ENCODE measurements around the gene THAP8. TPM values are rescaled to one million over a fixed set of nuclear protein-coding genes. Genes with fewer than 3 reads are reported as not detected.
A peak's percentile ranks its signal among the peaks of the same experiment; 100 is the strongest.

The THAP8 gene
- total RNA-seq, 1 experiment from 2014 or later, result 0.95 TPM

GRCh38 chr19:36060430-36060829 is 6.3 kb upstream of the THAP8 start:
- intact Hi-C loops (cut with micrococcal nuclease), result loop anchor here (2.0 kb wide), 1 partner anchor 52 kb away; no protein-coding TSS in a partner anchor
- POLR2A ChIA-PET (ENCODE audit: unreplicated experiment), result no interaction called here
- BruUV-seq (replicated peaks), result no TSS peak

GRCh38 chr19:36059180-36059910 is 5.3 kb upstream of the THAP8 start:
- H3K9ac ChIP-seq (ENCODE audit: low read length), result no peak overlapping the region
- H3K27ac ChIP-seq (ENCODE audit: low read length), result no peak overlapping the region
- CTCF ChIA-PET, result no interaction called here
- H3K36me3 ChIP-seq (ENCODE audit: low read depth, low read length), result peaks cover 7% of the 10 kb centered on the region; the same call in 1 of the 2 replicates
- DNase-seq (no peak), ATAC-seq (no peak)
- H4K20me1 ChIP-seq (ENCODE audit: low read length), result no peaks in the 10 kb centered on the region
- no peaks in the 10 kb centered on the region for H3K9me3 ChIP-seq (ENCODE audit: low read length)
- no peaks in the 10 kb centered on the region for H3K27me3 ChIP-seq (ENCODE audit: low read length)
- BruUV-seq (replicated peaks), result no TSS peak
- H3K4me2 ChIP-seq (ENCODE audit: low read length), result no peak overlapping the region
- no peak overlapping the region for H3K4me3 ChIP-seq (ENCODE audit: low read length)
- no peaks in the 10 kb centered on the region for H3F3A ChIP-seq (ENCODE audit: low read length, unreplicated experiment)
- no peak overlapping the region for H2AFZ ChIP-seq (ENCODE audit: low read length)
- H3K79me2 ChIP-seq (ENCODE audit: low read length), result peaks cover 33% of the 10 kb centered on the region
- intact Hi-C loops (cut with micrococcal nuclease), result loop anchor here (10.0 kb wide), 1 partner anchor 125 kb away; the partner anchor contains the start of gene LRFN3
- no peak for TF ChIP-seq EZH2phosphoT487 (IDR thresholded peaks at IDR 0.05; ENCODE audit: borderline replicate concordance, low read length)
- no peak for TF ChIP-seq CTCF (conservative IDR thresholded peaks at IDR 0.05; ENCODE audit: low read depth, low read length)
- no peak for TF ChIP-seq EZH2 (IDR thresholded peaks at IDR 0.05; ENCODE audit: low read length, unreplicated experiment)
- H3K4me1 ChIP-seq (ENCODE audit: insufficient read depth, low read length), result peaks cover 6% of the 10 kb centered on the region
- H3K9me2 ChIP-seq (replicated peaks; ENCODE audit: low read length), result no peaks in the 10 kb centered on the region
- POLR2A ChIA-PET (ENCODE audit: unreplicated experiment), result no interaction called here

More at GRCh38 chr19:36060430-36060829, 6.3 kb upstream of the THAP8 start:
- Histone ChIP-seq H3K9me2 (replicated peaks; ENCODE audit: low read length) (no peaks in the 10 kb centered on the region), H2AFZ (ENCODE audit: low read length) (no peak overlapping the region), H3K4me3 (ENCODE audit: low read length) (no peak overlapping the region), H3F3A (ENCODE audit: low read length, unreplicated experiment) (no peaks in the 10 kb centered on the region), H3K27me3 (ENCODE audit: low read length) (no peaks in the 10 kb centered on the region), H4K20me1 (ENCODE audit: low read length) (no peaks in the 10 kb centered on the region), H3K9me3 (ENCODE audit: low read length) (no peaks in the 10 kb centered on the region), H3K27ac (ENCODE audit: low read length) (no peak overlapping the region), H3K4me2 (ENCODE audit: low read length) (no peak overlapping the region), H3K36me3 (ENCODE audit: low read depth, low read length) (peaks cover 11% of the 10 kb centered on the region; the same call in 1 of the 2 replicates), H3K79me2 (ENCODE audit: low read length) (peaks cover 30% of the 10 kb centered on the region), H3K9ac (ENCODE audit: low read length) (no peak overlapping the region), H3K4me1 (ENCODE audit: insufficient read depth, low read length) (peaks cover 6% of the 10 kb centered on the region)
- peak; percentile 65 for ATAC-seq
- peak; percentile 60 for TF ChIP-seq CTCF (conservative IDR thresholded peaks at IDR 0.05; ENCODE audit: low read depth, low read length)
- no peak for TF ChIP-seq EZH2 (IDR thresholded peaks at IDR 0.05; ENCODE audit: low read length, unreplicated experiment)
- TF ChIP-seq EZH2phosphoT487 (IDR thresholded peaks at IDR 0.05; ENCODE audit: borderline replicate concordance, low read length), result no peak
- peak; percentile 42 for DNase-seq
- CTCF ChIA-PET, result no interaction called here

Data from PC-3 (cell line).